Muscle layer of duodenum (tissue), 2 donors: ENCODE results near the gene C10orf88.
"Not testable (repeated sequence)": the region's sequence is repeated elsewhere in the genome, so short reads cannot be mapped to it uniquely, and the experiment has no call there.

Experiments
- H3K27ac ChIP-seq: one replicate; pipeline ENCODE4 v1.7.0; 2013; ENCODE audit warnings: mild to moderate bottlenecking, low read length
- H3K27me3 ChIP-seq: one replicate; pipeline ENCODE4 v1.7.0; 2013; ENCODE audit warnings: low read depth, mild to moderate bottlenecking, control low read depth, low read length
- H3K36me3 ChIP-seq, 2 donors: one replicate each; pipeline ENCODE4 v1.7.0; 2013; ENCODE audit warnings: low read length in 2 of 2, control low read depth in 1 of 2, mild to moderate bottlenecking in 1 of 2; ENCODE audit not compliant: insufficient read depth in 2 of 2, control insufficient read depth in 1 of 2
- H3K4me1 ChIP-seq, 2 donors: one replicate each; pipeline ENCODE4 v1.7.0; 2013; ENCODE audit warnings: low read length in 2 of 2, mild to moderate bottlenecking in 2 of 2, control low read depth in 1 of 2, moderate library complexity in 1 of 2; ENCODE audit not compliant: insufficient read depth in 2 of 2, control insufficient read depth in 1 of 2
- H3K4me3 ChIP-seq, 2 donors: one replicate each; pipeline ENCODE4 v1.7.0; 2013; ENCODE audit warnings: low read length in 2 of 2, low read depth in 1 of 2, mild to moderate bottlenecking in 1 of 2
- H3K9me3 ChIP-seq, 2 donors: one replicate each; pipeline ENCODE4 v1.7.0; 2013; ENCODE audit warnings: low read length in 2 of 2, control low read depth in 1 of 2, mild to moderate bottlenecking in 1 of 2; ENCODE audit not compliant: control insufficient read depth in 1 of 2
- donor health status: healthy.

C10orf88 gene

GRCh38 chr10:122903861-122904260 is 50.2 kb downstream of the C10orf88 start:
- not testable (repeated sequence) for H3K9me3 ChIP-seq, H3K27ac ChIP-seq, H3K27me3 ChIP-seq, H3K4me3 ChIP-seq, H3K36me3 ChIP-seq, H3K4me1 ChIP-seq

- Histone ChIP-seq H3K4me1 (no peaks in the 10 kb centered on the region), H3K4me3 (no peak overlapping the region), H3K27ac (no peak overlapping the region), H3K9me3 (no peaks in the 10 kb centered on the region), H3K36me3 (no peaks in the 10 kb centered on the region), H3K27me3 (no peaks in the 10 kb centered on the region)
These were observed 59.6 kb downstream of the C10orf88 start for GRCh38 chr10:122894261-122894944.

GRCh38 chr10:122884166-122884565 is 69.9 kb downstream of the C10orf88 start:
- no peaks in the 10 kb centered on the region for H3K36me3 ChIP-seq
- no peaks in the 10 kb centered on the region for H3K9me3 ChIP-seq
- H3K27me3 ChIP-seq = no peaks in the 10 kb centered on the region
- peaks cover 5 to 7% of the 10 kb centered on the region in 2 donors for H3K4me1 ChIP-seq
- H3K4me3 ChIP-seq = no peak overlapping the region
- no peak overlapping the region for H3K27ac ChIP-seq

- no peaks in the 10 kb centered on the region for H3K9me3 ChIP-seq
- H3K4me3 ChIP-seq = no peak overlapping the region
- no peak overlapping the region for H3K27ac ChIP-seq
- H3K36me3 ChIP-seq = no peaks in the 10 kb centered on the region
- no peaks in the 10 kb centered on the region for H3K27me3 ChIP-seq
- H3K4me1 ChIP-seq = peaks cover 10 to 15% of the 10 kb centered on the region in 2 donors
These were observed 71.3 kb downstream of the C10orf88 start for GRCh38 chr10:122882766-122883165.
